ENCODE data around the gene ERG28. TPM values are rescaled to one million over a fixed set of nuclear protein-coding genes. Genes with fewer than 3 reads are reported as not detected.
"Not testable (repeated sequence)": the region's sequence is repeated elsewhere in the genome, so short reads cannot be mapped to it uniquely, and the experiment has no call there.

ERG28 gene
- total RNA-seq, 1 experiment from 2014 or later = 29.1 TPM

- H3K4me1 ChIP-seq (ENCODE audit: insufficient read depth, low read length) = no peaks in the 10 kb centered on the region
- no peak for DNase-seq
- no peak overlapping the region for H4K91ac ChIP-seq (ENCODE audit: insufficient read length, low read depth, low read length)
- H2BK20ac ChIP-seq (ENCODE audit: low read depth, low read length, poor library complexity, severe bottlenecking) = no peak overlapping the region
- H3K9ac ChIP-seq (ENCODE audit: extremely low read depth, insufficient read length, low read length) = no peak overlapping the region
- Mint-ChIP-seq H3K27ac (no peak overlapping the region), H3K9me3 (peaks cover 12 to 16% of the 10 kb centered on the region in 2 experiments; a peak in 4 of 5 replicates), H3K27me3 (ENCODE audit: low read depth) (no peaks in the 10 kb centered on the region), H3K4me3 (no peak overlapping the region), H3K4me1 (peaks cover 0 to 3% of the 10 kb centered on the region in 2 experiments; a peak in 1 of 4 replicates), H3K36me3 (ENCODE audit: insufficient read depth in 1 of 3, low read depth in 3 of 3) (peaks cover 44 to 66% (median 59%) of the 10 kb centered on the region in 3 experiments)
- H3K18ac ChIP-seq (ENCODE audit: insufficient read length, low read depth, low read length) = no peak overlapping the region
- no peaks in the 10 kb centered on the region for H3K9me3 ChIP-seq (ENCODE audit: control insufficient read depth, low read depth, low read length)
- no peak overlapping the region for H3K4me2 ChIP-seq (ENCODE audit: insufficient read depth, insufficient read length, low read length)
- no peaks in the 10 kb centered on the region for H4K20me1 ChIP-seq (ENCODE audit: control insufficient read depth, insufficient read depth, insufficient read length)
- no peak overlapping the region for H2BK120ac ChIP-seq (ENCODE audit: low read depth, low read length, poor library complexity, severe bottlenecking)
- no peak overlapping the region for H2AFZ ChIP-seq (ENCODE audit: low read length)
- H2BK5ac ChIP-seq (ENCODE audit: insufficient read length, low read length) = no peak overlapping the region
- H4K5ac ChIP-seq (ENCODE audit: insufficient read length, low read depth, low read length) = no peak overlapping the region
- H3K23ac ChIP-seq (ENCODE audit: insufficient read length, low read depth, low read length) = no peak overlapping the region
- H3K27ac ChIP-seq (ENCODE audit: insufficient read length, low read depth, low read length) = no peak overlapping the region
- no peak overlapping the region for H2AK5ac ChIP-seq (ENCODE audit: insufficient read length, low read length)
- H2BK12ac ChIP-seq (ENCODE audit: insufficient read length, low read depth, low read length) = no peak overlapping the region
- TF ChIP-seq CTCF (conservative IDR thresholded peaks at IDR 0.05) = no peak
- H2BK15ac ChIP-seq (ENCODE audit: low read depth, low read length) = no peak overlapping the region
- no peak overlapping the region for H3K14ac ChIP-seq (ENCODE audit: insufficient read depth, low read length)
- H3K79me1 ChIP-seq (ENCODE audit: insufficient read depth, low read depth, low read length, poor library complexity, severe bottlenecking) = no peaks in the 10 kb centered on the region
- WGBS (ENCODE audit: extremely low coverage, insufficient read length, low lambda C conversion rate) = no CpG with 5 or more reads among the region's 1 CpG
- no peak overlapping the region for H3T11ph ChIP-seq (ENCODE audit: low read length)
- no peaks in the 10 kb centered on the region for H3K27me3 ChIP-seq (ENCODE audit: insufficient read depth, low read length)
- no peaks in the 10 kb centered on the region for H3K23me2 ChIP-seq (ENCODE audit: insufficient read length, low read depth, low read length, poor library complexity, severe bottlenecking)
- H3K4ac ChIP-seq (ENCODE audit: low read depth, low read length) = no peak overlapping the region
- no peak overlapping the region for H4K8ac ChIP-seq (replicated peaks; ENCODE audit: insufficient read length, low read depth, low read length)
- no peak overlapping the region for H3K56ac ChIP-seq (ENCODE audit: insufficient read length, low read depth, low read length)
- H3K79me2 ChIP-seq (ENCODE audit: insufficient read depth, low read length) = no peaks in the 10 kb centered on the region
Measured at GRCh38 chr14:75697386-75697785, 36.7 kb upstream of the ERG28 start.

GRCh38 chr14:75695025-75695424, 34.3 kb upstream of the ERG28 start:
- WGBS (ENCODE audit: extremely low coverage, insufficient read length, low lambda C conversion rate) = no CpG with 5 or more reads among the region's 6 CpGs
- H3K14ac ChIP-seq (ENCODE audit: insufficient read depth, low read length); H3K79me2 ChIP-seq (ENCODE audit: insufficient read depth, low read length); H2BK15ac ChIP-seq (ENCODE audit: low read depth, low read length); DNase-seq; H3K4me3 Mint-ChIP-seq; H2BK120ac ChIP-seq (ENCODE audit: low read depth, low read length, poor library complexity, severe bottlenecking); H2BK5ac ChIP-seq (ENCODE audit: insufficient read length, low read length); H3K9ac ChIP-seq (ENCODE audit: extremely low read depth, insufficient read length, low read length); H3K27me3 Mint-ChIP-seq (ENCODE audit: low read depth); H4K20me1 ChIP-seq (ENCODE audit: control insufficient read depth, insufficient read depth, insufficient read length); H3K4ac ChIP-seq (ENCODE audit: low read depth, low read length); H3T11ph ChIP-seq (ENCODE audit: low read length); H3K27ac Mint-ChIP-seq; H4K5ac ChIP-seq (ENCODE audit: insufficient read length, low read depth, low read length); H3K23me2 ChIP-seq (ENCODE audit: insufficient read length, low read depth, low read length, poor library complexity, severe bottlenecking); H3K9me3 ChIP-seq (ENCODE audit: control insufficient read depth, low read depth, low read length); H3K23ac ChIP-seq (ENCODE audit: insufficient read length, low read depth, low read length); H2AFZ ChIP-seq (ENCODE audit: low read length); H3K4me1 ChIP-seq (ENCODE audit: insufficient read depth, low read length); H2BK20ac ChIP-seq (ENCODE audit: low read depth, low read length, poor library complexity, severe bottlenecking); H3K18ac ChIP-seq (ENCODE audit: insufficient read length, low read depth, low read length); H4K91ac ChIP-seq (ENCODE audit: insufficient read length, low read depth, low read length); H3K4me2 ChIP-seq (ENCODE audit: insufficient read depth, insufficient read length, low read length); H3K79me1 ChIP-seq (ENCODE audit: insufficient read depth, low read depth, low read length, poor library complexity, severe bottlenecking); H2AK5ac ChIP-seq (ENCODE audit: insufficient read length, low read length); H2BK12ac ChIP-seq (ENCODE audit: insufficient read length, low read depth, low read length); H3K4me1 Mint-ChIP-seq; H4K8ac ChIP-seq (replicated peaks; ENCODE audit: insufficient read length, low read depth, low read length); H3K27ac ChIP-seq (ENCODE audit: insufficient read length, low read depth, low read length); H3K27me3 ChIP-seq (ENCODE audit: insufficient read depth, low read length); H3K56ac ChIP-seq (ENCODE audit: insufficient read length, low read depth, low read length): not testable (repeated sequence)
- H3K36me3 Mint-ChIP-seq (ENCODE audit: insufficient read depth in 1 of 3, low read depth in 3 of 3) = peaks cover 49 to 65% (median 62%) of the 10 kb centered on the region in 3 experiments
- peaks cover 12 to 16% of the 10 kb centered on the region in 2 experiments; a peak in 4 of 5 replicates for H3K9me3 Mint-ChIP-seq
